Osteoblast (primary cell): ENCODE data around the gene B4GALNT3. TPM values are rescaled to one million over a fixed set of nuclear protein-coding genes. Genes with fewer than 3 reads are reported as not detected.

Source experiments
- DNase-seq: peaks from one replicate; pipeline ENCODE4 v3.0.0; 2011; ENCODE audit warnings: low spot score, mixed read lengths; ENCODE audit not compliant: insufficient read length; ENCODE audit errors: missing footprints
- H2AFZ ChIP-seq: 2 replicates; pipeline ENCODE4 v1.6.0; 2011; ENCODE audit warnings: mild to moderate bottlenecking, low read length
- H3K27ac ChIP-seq: 2 replicates; pipeline ENCODE4 v1.5.1; 2011; ENCODE audit warnings: mild to moderate bottlenecking, low read depth, low read length, moderate library complexity
- H3K27me3 ChIP-seq: 2 replicates; pipeline ENCODE4 v1.6.0; 2012; ENCODE audit warnings: mild to moderate bottlenecking, control low read depth, inconsistent platforms, low read length, moderate library complexity; ENCODE audit not compliant: insufficient read depth
- H3K36me3 ChIP-seq: 2 replicates; pipeline ENCODE4 v1.5.1; 2011; ENCODE audit warnings: mild to moderate bottlenecking, low read length, control low read depth, moderate library complexity; ENCODE audit not compliant: insufficient read depth
- H3K4me1 ChIP-seq: 2 replicates; pipeline ENCODE4 v1.5.1; 2011; ENCODE audit warnings: mild to moderate bottlenecking, low read length, control low read depth, moderate library complexity; ENCODE audit not compliant: insufficient read depth
- H3K4me2 ChIP-seq: 2 replicates; pipeline ENCODE4 v1.6.0; 2011; ENCODE audit warnings: mild to moderate bottlenecking, low read length; ENCODE audit not compliant: insufficient read depth
- H3K4me3 ChIP-seq: fragments of 200-600 bp; sonication (generic); 3 replicates; pipeline ENCODE4 v1.5.1; 2012; ENCODE audit warnings: mild to moderate bottlenecking, low read length, inconsistent platforms; ENCODE audit not compliant: insufficient read depth
- H3K79me2 ChIP-seq: 2 replicates; pipeline ENCODE4 v1.6.0; 2012; ENCODE audit warnings: mild to moderate bottlenecking, low read length, control low read depth, inconsistent platforms; ENCODE audit not compliant: insufficient read depth
- H3K9me3 ChIP-seq: 2 replicates; pipeline ENCODE4 v1.5.1; 2011; ENCODE audit warnings: low read depth, low read length, control low read depth
- H4K20me1 ChIP-seq: 2 replicates; pipeline ENCODE4 v1.6.0; 2012; ENCODE audit warnings: mild to moderate bottlenecking, low read length, control low read depth; ENCODE audit not compliant: insufficient read depth
- total RNA-seq: library from RNA; depleted of rRNA; stranded (reverse); fragments of >200 nt; gene quantifications from 2 replicates; pipeline ENCODE4 v1.2.3, GENCODE V29; 2012
- TF ChIP-seq, protein P1 (sequence below): IDR thresholded peaks from 2 replicates; pipeline ENCODE4 v1.5.1; 2011; ENCODE audit warnings: mild to moderate bottlenecking, low read depth, low read length, moderate library complexity; ENCODE audit errors: extremely low read depth

B4GALNT3 gene
- total RNA-seq, 1 donor: 0.36 TPM

GRCh38 chr12:475286-475685 lies 15.5 kb downstream of the B4GALNT3 start:
- TF ChIP-seq, protein P1, sequence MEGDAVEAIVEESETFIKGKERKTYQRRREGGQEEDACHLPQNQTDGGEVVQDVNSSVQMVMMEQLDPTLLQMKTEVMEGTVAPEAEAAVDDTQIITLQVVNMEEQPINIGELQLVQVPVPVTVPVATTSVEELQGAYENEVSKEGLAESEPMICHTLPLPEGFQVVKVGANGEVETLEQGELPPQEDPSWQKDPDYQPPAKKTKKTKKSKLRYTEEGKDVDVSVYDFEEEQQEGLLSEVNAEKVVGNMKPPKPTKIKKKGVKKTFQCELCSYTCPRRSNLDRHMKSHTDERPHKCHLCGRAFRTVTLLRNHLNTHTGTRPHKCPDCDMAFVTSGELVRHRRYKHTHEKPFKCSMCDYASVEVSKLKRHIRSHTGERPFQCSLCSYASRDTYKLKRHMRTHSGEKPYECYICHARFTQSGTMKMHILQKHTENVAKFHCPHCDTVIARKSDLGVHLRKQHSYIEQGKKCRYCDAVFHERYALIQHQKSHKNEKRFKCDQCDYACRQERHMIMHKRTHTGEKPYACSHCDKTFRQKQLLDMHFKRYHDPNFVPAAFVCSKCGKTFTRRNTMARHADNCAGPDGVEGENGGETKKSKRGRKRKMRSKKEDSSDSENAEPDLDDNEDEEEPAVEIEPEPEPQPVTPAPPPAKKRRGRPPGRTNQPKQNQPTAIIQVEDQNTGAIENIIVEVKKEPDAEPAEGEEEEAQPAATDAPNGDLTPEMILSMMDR: no peak
- Histone ChIP-seq H4K20me1 (no peaks in the 10 kb centered on the region), H3K9me3 (no peaks in the 10 kb centered on the region), H3K4me2 (no peak overlapping the region), H3K4me3 (no peak overlapping the region), H3K79me2 (no peaks in the 10 kb centered on the region), H3K27ac (no peak overlapping the region), H3K27me3 (peaks cover 29% of the 10 kb centered on the region), H3K4me1 (peaks cover 1% of the 10 kb centered on the region), H3K36me3 (no peaks in the 10 kb centered on the region), H2AFZ (no peak overlapping the region)
- no peak for DNase-seq

DNA sequence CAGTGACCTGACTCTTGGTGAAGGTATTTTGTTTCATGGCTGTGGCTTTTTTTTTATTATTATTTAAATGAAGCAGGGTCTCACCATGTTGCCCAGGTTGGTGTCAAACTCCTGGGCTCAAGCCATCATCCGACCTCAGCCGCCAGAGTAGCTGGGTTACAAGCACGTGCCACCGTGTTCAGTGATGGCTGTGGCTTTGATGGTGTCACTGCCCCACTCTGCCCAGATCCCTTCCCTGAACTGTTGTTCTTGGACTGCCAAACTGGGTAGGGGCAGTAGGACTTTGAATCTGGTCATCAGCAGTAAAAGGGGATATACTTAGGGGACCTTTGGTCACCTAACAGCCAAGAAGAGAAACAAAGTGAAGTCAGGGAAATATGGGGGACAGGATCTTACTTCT lies 19.4 kb downstream of the B4GALNT3 start:
- peaks cover 15% of the 10 kb centered on the region for H3K4me1 ChIP-seq
- no peak overlapping the region for H3K4me3 ChIP-seq
- no peak overlapping the region for H3K27ac ChIP-seq
- no peak for DNase-seq
- TF ChIP-seq, protein P1: no peak
- H3K27me3 ChIP-seq: peaks cover 53% of the 10 kb centered on the region
- H2AFZ ChIP-seq: no peak overlapping the region
- H3K79me2 ChIP-seq: no peaks in the 10 kb centered on the region
- H3K36me3 ChIP-seq: no peaks in the 10 kb centered on the region
- H3K4me2 ChIP-seq: no peak overlapping the region
- H4K20me1 ChIP-seq: no peaks in the 10 kb centered on the region
- no peaks in the 10 kb centered on the region for H3K9me3 ChIP-seq

DNA sequence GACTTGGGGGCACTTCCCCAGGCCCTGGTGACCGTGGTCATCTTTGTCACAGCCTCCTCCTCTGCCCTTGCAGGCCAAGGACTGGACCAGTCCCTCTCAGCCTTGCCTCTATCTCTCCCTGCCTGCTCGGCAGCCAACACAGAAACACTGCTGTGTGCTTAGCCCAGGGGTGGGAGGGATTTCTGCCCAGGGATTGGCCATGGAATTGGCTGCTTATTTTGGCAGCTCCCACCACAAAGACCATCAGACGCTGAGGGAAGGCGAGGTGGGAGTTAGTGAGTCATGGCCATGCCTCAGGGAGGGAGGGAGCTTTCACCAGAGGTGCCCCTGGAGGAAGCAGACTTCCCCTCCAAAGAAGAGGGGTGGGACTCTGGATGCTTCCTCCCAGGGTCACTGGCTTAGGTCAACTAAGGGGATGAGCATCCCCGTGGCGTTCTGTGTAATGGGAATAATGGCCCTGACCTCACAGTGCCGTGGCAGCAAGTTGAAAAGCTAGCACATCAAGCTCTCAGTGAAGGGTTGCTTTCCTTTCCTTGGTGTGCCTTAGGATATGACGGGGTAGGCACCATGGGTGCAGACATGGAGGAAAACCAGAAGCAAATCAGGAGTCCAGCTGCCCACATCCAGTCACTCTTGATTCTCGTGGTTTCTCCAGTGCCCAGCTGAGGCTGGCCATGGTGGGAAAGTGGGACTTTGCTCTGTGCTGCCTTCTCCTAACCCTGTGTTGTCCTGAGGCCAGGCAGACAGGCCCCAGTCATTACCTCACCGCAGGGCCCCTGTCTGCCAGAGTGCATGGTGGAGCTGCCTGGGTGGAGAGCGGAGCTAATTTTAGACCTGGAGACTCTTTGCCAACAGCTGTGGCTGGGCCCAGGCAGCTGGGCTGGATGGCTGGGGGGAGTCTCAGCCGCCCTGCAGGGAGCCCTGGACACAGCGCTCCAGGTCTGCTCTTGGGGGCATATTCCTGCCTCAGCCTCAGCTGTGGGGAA lies 21.4 kb downstream of the B4GALNT3 start:
- Histone ChIP-seq H3K79me2 (no peaks in the 10 kb centered on the region), H3K4me2 (peak overlapping the region; percentile 31), H2AFZ (peak overlapping the region; percentile 64), H3K36me3 (no peaks in the 10 kb centered on the region), H4K20me1 (no peaks in the 10 kb centered on the region), H3K9me3 (no peaks in the 10 kb centered on the region), H3K4me3 (no peak overlapping the region), H3K27me3 (peaks cover 60% of the 10 kb centered on the region), H3K4me1 (peaks cover 15% of the 10 kb centered on the region), H3K27ac (peak overlapping the region; percentile 58)
- DNase-seq: peak; percentile 90
- TF ChIP-seq, protein P1: no peak

DNA sequence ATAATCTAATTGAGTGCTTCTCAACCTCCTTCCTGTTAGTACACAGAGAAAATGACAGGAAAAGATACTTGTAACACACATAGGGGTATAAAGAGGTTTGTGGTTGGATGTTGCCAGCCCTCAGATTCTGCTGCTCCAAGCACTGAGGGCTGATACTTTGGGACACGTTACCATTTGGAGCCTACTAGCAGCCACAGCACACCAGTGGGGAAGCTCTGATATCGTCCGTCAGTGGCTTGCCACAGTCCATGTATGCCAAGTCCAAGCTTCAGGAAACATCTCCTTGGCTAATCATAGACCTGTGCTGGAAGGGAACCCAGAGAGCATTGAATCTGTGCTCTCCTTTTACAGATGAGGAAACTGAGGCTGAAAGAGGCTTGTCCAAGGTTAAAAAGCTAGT lies 22.3 kb downstream of the B4GALNT3 start:
- H3K4me3 ChIP-seq: no peak overlapping the region
- H3K9me3 ChIP-seq: no peaks in the 10 kb centered on the region
- peaks cover 15% of the 10 kb centered on the region for H3K4me1 ChIP-seq
- no peak overlapping the region for H3K27ac ChIP-seq
- peaks cover 56% of the 10 kb centered on the region for H3K27me3 ChIP-seq
- H2AFZ ChIP-seq: no peak overlapping the region
- no peak overlapping the region for H3K4me2 ChIP-seq
- DNase-seq: no peak
- no peaks in the 10 kb centered on the region for H3K36me3 ChIP-seq
- no peaks in the 10 kb centered on the region for H4K20me1 ChIP-seq
- H3K79me2 ChIP-seq: no peaks in the 10 kb centered on the region
- TF ChIP-seq, protein P1: no peak
